Measurements from ENCODE around the gene AKAP13. TPM values are rescaled to one million over a fixed set of nuclear protein-coding genes. Genes with fewer than 3 reads are reported as not detected.

Gene AKAP13
- total RNA-seq, 1 experiment from 2014 or later = 54.5 TPM

DNA sequence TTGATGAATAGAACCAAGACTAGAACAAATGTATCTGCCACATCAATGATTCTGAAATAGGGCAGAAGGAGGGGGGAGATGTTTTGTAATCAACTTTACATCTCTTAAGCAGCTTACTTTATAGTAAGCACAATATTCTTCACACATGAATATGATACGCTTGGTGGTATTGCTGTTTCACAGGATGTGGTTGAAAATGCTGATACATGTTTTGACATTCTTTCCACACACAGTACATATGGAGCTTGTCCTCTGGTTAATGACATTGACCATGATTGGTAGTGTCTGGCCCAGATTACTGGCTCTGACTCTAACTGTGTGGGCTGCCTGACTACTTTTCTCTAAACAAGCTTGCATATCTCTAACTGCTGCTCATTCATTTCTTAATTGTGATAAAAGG lies 245.5 kb downstream of the AKAP13 start:
- no peaks in the 10 kb centered on the region for H3K27me3 ChIP-seq (replicated peaks; ENCODE audit: insufficient read depth, low read depth, low read length, poor library complexity)
- intact Hi-C loops (cut with micrococcal nuclease; ENCODE audit: unreplicated experiment) = no loop called here
- BruUV-seq (replicated peaks) = no TSS peak

DNA sequence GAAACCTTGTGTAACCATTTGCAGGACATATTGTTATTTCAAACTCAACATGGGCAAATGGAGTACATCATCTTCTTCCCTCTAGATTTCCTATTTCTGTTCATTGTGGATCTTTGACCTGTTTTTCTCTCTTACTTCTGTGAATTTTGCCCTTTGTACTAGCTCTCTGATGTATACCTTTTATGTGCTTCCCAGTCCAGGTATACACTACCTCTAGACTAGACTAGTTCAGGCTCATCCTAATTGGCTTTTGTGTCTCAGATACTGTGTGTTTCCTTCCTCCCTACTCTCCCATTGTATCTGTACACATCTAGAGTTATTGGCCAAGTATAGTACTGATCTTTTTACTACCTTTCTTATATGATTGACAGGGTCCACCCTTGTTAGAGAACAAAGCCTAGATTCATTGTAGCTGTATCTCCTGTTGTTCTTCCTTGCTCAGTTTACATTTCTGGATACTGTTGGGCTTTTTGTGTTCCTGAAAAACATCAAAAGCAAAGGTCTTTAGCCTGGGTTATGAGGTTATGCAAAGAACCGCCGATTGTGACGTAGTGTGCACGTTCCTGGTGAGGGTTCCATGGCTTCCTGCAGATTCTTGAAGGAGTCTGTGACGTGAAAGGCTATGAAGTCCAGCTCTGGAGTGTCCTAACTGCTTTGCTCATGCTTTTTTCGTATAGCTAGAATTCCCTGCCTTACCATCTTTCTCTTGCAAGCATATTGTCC lies 247.0 kb downstream of the AKAP13 start:
- POLR2A ChIA-PET (ENCODE audit: low non-redundant PET) = no interaction called here
- intact Hi-C loops (cut with micrococcal nuclease; ENCODE audit: unreplicated experiment) = no loop called here
- Histone ChIP-seq H3K9me3 (ENCODE audit: low read depth, low read length, poor library complexity, severe bottlenecking) (no peaks in the 10 kb centered on the region), H3K27me3 (replicated peaks; ENCODE audit: insufficient read depth, low read depth, low read length, poor library complexity) (no peaks in the 10 kb centered on the region), H3K4me3 (ENCODE audit: low read depth, low read length, poor library complexity, severe bottlenecking) (no peak overlapping the region), H3K27ac (ENCODE audit: low read depth, low read length, poor library complexity, severe bottlenecking) (no peak overlapping the region), H3K36me3 (ENCODE audit: insufficient read depth, low read length, poor library complexity, severe bottlenecking) (no peaks in the 10 kb centered on the region), H3K4me1 (ENCODE audit: insufficient read depth, low read length, poor library complexity, severe bottlenecking) (peaks cover 15% of the 10 kb centered on the region)
- DNase-seq (ENCODE audit: low spot score) = no peak
- CTCF ChIA-PET = interaction anchor here (0.6 kb wide), 1 partner anchor 326 kb away, joined by 3 read pairs; no protein-coding TSS in a partner anchor
- TF ChIP-seq, protein P1, sequence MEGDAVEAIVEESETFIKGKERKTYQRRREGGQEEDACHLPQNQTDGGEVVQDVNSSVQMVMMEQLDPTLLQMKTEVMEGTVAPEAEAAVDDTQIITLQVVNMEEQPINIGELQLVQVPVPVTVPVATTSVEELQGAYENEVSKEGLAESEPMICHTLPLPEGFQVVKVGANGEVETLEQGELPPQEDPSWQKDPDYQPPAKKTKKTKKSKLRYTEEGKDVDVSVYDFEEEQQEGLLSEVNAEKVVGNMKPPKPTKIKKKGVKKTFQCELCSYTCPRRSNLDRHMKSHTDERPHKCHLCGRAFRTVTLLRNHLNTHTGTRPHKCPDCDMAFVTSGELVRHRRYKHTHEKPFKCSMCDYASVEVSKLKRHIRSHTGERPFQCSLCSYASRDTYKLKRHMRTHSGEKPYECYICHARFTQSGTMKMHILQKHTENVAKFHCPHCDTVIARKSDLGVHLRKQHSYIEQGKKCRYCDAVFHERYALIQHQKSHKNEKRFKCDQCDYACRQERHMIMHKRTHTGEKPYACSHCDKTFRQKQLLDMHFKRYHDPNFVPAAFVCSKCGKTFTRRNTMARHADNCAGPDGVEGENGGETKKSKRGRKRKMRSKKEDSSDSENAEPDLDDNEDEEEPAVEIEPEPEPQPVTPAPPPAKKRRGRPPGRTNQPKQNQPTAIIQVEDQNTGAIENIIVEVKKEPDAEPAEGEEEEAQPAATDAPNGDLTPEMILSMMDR (conservative IDR thresholded peaks at IDR 0.05; ENCODE audit: low read depth, low read length) = no peak
- no peak for TF ChIP-seq EZH2 (IDR thresholded peaks at IDR 0.05; ENCODE audit: borderline replicate concordance, low read depth, low read length, poor library complexity, severe bottlenecking)
- no TSS peak for BruUV-seq (replicated peaks)

More for the DNA sequence above, 245.5 kb downstream of the AKAP13 start:
- Histone ChIP-seq H3K36me3 (ENCODE audit: insufficient read depth, low read length, poor library complexity, severe bottlenecking) (no peaks in the 10 kb centered on the region), H3K27ac (ENCODE audit: low read depth, low read length, poor library complexity, severe bottlenecking) (no peak overlapping the region), H3K4me1 (ENCODE audit: insufficient read depth, low read length, poor library complexity, severe bottlenecking) (peaks cover 22% of the 10 kb centered on the region), H3K9me3 (ENCODE audit: low read depth, low read length, poor library complexity, severe bottlenecking) (no peaks in the 10 kb centered on the region), H3K4me3 (ENCODE audit: low read depth, low read length, poor library complexity, severe bottlenecking) (no peak overlapping the region)
- ChIA-PET POLR2A (ENCODE audit: low non-redundant PET) (no interaction called here), CTCF (no interaction called here)
- TF ChIP-seq, protein P1 (conservative IDR thresholded peaks at IDR 0.05; ENCODE audit: low read depth, low read length) = no peak
- no peak for TF ChIP-seq EZH2 (IDR thresholded peaks at IDR 0.05; ENCODE audit: borderline replicate concordance, low read depth, low read length, poor library complexity, severe bottlenecking)
- no peak for DNase-seq (ENCODE audit: low spot score)

DNA sequence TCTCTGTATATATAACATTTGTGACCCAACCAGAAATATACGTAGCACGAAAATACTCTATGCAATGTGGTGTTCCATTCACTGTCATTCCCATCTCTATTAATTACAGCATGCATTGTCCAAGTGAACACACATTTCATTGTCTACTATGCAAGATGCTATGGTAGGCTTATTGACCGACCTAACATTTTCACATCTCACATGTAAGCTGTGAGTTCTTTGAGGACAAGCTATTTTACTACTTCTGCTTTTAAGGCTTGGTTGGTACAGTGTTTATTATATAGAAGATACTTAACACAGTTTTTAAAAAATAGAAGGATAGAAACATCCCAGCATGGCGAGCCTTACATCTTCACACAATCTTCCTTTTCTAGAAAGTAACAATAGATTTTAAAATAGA lies 249.9 kb downstream of the AKAP13 start:
- Histone ChIP-seq H3K27ac (ENCODE audit: low read depth, low read length, poor library complexity, severe bottlenecking) (no peak overlapping the region), H3K36me3 (ENCODE audit: insufficient read depth, low read length, poor library complexity, severe bottlenecking) (no peaks in the 10 kb centered on the region), H3K9me3 (ENCODE audit: low read depth, low read length, poor library complexity, severe bottlenecking) (no peaks in the 10 kb centered on the region), H3K4me1 (ENCODE audit: insufficient read depth, low read length, poor library complexity, severe bottlenecking) (peaks cover 6% of the 10 kb centered on the region), H3K27me3 (replicated peaks; ENCODE audit: insufficient read depth, low read depth, low read length, poor library complexity) (no peaks in the 10 kb centered on the region), H3K4me3 (ENCODE audit: low read depth, low read length, poor library complexity, severe bottlenecking) (no peak overlapping the region)
- DNase-seq (ENCODE audit: low spot score) = no peak
- intact Hi-C loops (cut with micrococcal nuclease; ENCODE audit: unreplicated experiment) = no loop called here
- BruUV-seq (replicated peaks) = no TSS peak
- CTCF ChIA-PET = no interaction called here
- POLR2A ChIA-PET (ENCODE audit: low non-redundant PET) = no interaction called here
- TF ChIP-seq, protein P1 (conservative IDR thresholded peaks at IDR 0.05; ENCODE audit: low read depth, low read length) = no peak
- no peak for TF ChIP-seq EZH2 (IDR thresholded peaks at IDR 0.05; ENCODE audit: borderline replicate concordance, low read depth, low read length, poor library complexity, severe bottlenecking)

Measured in A673 (cell line).